Choroid plexus epithelial cell (primary cell): ENCODE results near the gene CDK6.
A peak's percentile ranks its signal among the peaks of the same experiment; 100 is the strongest.
"Not testable (repeated sequence)": the region's sequence is repeated elsewhere in the genome, so short reads cannot be mapped to it uniquely, and the experiment has no call there.

Experiments
- DNase-seq: peaks from one replicate; pipeline ENCODE4 v3.0.0-alpha.2; 2010; ENCODE audit warnings: low read depth
- H3K4me3 ChIP-seq: 2 replicates; pipeline ENCODE4 v1.5.1; 2011; ENCODE audit warnings: low read depth, mild to moderate bottlenecking, control low read depth, low read length, moderate library complexity
- TF ChIP-seq, protein P1 (sequence below): conservative IDR thresholded peaks from 2 replicates; pipeline ENCODE4 v1.5.1; 2011; ENCODE audit warnings: low read depth, mild to moderate bottlenecking, control low read depth, inconsistent platforms, low read length, moderate library complexity

CDK6 gene

DNA sequence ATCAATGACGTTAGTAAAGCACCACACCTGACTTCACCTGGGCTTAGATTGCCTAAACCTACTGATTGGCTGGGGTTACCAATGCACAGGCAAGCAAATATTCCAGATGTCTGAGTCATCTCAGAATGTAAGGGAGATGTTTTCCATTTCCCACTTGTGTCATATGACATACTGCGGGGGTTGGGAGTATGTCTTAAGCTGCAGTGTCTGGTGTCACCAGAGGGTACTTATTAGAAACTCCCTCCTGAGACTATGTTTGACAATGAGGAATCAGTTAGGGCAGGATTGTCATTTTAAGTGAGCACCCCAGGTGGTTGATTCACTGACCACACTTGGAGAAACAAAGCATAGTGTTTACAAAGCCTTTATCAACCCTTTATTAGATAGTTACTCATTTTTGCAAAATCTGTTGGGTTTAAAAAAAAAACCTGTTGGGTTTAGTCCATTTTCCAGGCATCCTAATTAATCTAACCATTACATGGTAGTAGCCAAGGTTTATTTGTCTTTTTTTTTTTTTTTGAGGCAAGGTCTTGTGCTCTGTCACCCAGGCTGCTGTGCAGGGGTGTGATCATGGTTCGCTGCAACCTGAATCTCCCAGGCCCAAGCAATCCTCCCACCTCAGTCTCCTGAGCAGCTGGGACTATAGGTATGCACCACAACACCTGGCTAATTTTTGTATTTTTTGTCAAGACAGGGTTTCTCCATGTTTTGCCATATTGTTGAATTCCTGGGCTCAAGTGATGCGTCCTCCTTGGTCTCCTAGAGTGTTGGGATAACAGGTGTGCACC lies 72.5 kb downstream of the CDK6 start:
- no peak overlapping the region for H3K4me3 ChIP-seq
- TF ChIP-seq, protein P1, sequence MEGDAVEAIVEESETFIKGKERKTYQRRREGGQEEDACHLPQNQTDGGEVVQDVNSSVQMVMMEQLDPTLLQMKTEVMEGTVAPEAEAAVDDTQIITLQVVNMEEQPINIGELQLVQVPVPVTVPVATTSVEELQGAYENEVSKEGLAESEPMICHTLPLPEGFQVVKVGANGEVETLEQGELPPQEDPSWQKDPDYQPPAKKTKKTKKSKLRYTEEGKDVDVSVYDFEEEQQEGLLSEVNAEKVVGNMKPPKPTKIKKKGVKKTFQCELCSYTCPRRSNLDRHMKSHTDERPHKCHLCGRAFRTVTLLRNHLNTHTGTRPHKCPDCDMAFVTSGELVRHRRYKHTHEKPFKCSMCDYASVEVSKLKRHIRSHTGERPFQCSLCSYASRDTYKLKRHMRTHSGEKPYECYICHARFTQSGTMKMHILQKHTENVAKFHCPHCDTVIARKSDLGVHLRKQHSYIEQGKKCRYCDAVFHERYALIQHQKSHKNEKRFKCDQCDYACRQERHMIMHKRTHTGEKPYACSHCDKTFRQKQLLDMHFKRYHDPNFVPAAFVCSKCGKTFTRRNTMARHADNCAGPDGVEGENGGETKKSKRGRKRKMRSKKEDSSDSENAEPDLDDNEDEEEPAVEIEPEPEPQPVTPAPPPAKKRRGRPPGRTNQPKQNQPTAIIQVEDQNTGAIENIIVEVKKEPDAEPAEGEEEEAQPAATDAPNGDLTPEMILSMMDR, result no peak
- DNase-seq, result peak; percentile 84

DNA sequence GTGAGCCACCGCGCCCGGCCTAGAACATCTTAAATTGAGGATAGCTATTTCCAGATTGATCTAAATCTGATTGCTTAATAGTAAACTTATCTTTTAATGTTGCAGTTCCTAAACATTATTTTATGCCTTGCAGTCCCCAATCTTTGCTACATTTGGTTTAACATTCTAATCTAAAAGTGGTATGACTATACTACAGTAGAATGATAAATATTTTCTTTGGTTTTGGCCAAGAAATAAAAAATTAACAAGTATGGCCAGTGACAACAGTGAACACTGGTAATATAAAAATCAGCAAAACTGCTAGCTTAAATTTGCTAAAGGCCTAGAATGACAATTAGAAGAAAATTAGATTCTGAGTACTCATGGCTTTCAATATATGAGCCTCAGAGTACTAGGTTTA lies 73.5 kb downstream of the CDK6 start:
- TF ChIP-seq, protein P1, result no peak

DNA sequence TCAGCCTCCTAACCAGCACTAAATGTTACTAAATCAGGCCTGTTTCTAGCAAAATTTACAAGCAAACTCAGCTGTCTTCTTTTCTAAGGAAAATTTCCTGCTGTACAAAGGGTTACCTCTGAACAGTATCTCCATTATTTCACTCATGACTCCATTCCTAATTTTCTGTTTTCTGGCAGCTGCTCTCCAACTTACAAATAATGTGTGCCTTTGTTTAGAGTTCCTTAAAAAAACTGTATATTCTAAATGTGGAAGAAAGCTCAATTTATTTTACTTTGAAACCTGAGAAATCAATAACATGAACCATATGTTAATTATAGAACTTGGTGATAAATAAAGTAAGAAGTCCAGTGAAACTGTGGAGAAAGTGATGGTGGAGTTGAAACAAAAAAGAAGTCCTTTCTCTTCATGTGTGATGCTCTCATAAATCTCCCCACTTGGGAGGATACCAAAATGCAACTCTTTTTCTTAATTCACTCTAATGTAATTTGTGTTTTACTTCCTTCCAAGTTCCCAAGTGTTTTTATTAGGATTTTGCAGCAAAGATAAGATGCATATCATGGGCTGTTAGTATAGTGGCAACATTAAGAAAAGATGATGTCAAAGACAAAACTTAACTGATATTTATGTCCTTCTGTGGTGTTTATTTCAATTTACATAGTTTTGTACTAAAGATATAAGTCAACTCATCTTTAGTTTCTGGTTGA lies 74.8 kb downstream of the CDK6 start:
- TF ChIP-seq, protein P1, result no peak
- no peak for DNase-seq
- no peak overlapping the region for H3K4me3 ChIP-seq

More for the DNA sequence above, 73.5 kb downstream of the CDK6 start:
- no peak for DNase-seq
- H3K4me3 ChIP-seq, result no peak overlapping the region

DNA sequence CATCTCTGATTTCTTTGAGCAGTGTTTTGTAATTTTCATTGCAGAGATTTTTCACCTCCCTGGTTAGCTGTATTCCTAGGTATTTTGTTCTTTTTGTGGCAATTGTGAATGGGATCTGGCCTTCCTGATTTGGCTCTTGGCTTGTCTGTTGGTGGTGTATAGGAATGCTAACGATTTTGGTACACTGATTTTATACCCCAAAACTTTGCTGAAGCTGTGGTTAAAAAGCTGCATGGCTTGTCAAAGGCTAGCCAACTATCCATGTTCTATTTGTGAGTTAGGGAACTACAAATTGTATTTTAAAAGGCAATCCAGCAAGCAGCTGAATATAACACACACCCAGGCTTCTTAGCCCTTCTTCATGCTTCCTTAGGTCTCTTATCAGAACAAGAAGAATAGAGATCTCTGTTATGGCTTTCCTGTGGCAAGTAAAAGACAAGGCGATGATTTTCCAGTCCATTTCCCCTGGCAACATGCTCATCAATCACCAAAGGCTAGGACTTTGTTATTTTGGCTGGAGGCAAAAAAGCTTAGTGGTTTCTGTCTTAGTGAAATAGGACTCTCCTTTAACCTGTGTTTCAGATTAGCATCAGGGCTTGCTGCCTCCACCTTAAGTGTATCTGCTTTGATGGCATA lies 77.5 kb downstream of the CDK6 start:
- DNase-seq, result no peak
- H3K4me3 ChIP-seq, result no peak overlapping the region
- TF ChIP-seq, protein P1, result no peak

DNA sequence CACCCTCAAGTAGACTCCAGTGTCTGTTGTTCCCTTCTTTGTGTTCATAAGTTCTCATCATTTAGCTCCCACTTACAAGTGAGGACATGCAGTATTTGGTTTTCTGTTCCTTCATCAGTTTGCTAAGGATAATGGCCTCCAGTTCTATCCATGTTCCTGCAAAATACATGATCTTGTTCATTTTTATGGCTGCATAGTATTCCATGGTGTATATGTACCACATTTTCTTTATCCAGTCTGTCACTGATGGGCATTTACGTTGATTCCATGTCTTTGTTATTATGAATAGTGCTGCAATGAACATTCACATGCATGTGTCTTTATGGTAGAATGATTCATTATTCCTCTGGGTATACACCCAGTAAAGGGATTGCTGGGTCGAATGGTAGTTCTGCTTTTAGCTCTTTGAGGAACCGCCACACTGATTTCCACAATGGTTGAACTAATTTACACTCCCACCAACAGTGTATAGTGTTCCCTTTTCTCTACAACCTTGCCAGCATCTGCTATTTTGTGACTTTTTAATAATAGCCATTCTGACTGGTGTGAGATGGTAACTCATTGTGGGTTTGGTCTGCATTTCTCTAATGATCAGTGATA lies 79.0 kb downstream of the CDK6 start:
- DNase-seq, H3K4me3 ChIP-seq: not testable (repeated sequence)

DNA sequence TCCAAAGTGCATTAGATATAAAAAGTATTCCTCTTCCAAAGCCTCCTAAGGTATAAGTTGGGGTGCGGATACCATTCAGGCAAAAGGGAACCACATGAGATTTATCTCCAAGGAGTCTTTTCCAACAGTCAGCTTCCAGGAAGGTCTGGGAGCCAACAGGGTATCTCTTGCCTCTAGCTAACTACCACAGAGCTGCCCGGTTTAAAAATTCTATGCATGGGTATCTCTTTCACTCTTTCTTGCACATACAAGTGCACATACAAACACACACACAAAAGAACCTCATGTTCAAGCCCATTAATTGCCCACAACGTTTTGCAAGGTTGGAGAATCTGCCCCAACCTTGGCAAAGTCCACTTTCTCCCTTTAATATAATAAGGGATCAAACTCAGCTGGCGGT lies 80.7 kb downstream of the CDK6 start:
- no peak overlapping the region for H3K4me3 ChIP-seq
- TF ChIP-seq, protein P1, result no peak
- DNase-seq, result no peak
